ENCODE data around the gene TCP11.
A peak's percentile ranks its signal among the peaks of the same experiment; 100 is the strongest.

Gene TCP11

GRCh38 chr6:35141007-35141655 lies at the start of gene TCP11:
TCP11 (minus strand) TSS chr6:35141339; CDS start chr6:35140870, 469 bp downstream.
- DNase-seq (ENCODE audit: low read depth, low spot score), result no peak
- no peak within 1 kb of the TSS for H3K4me3 ChIP-seq (ENCODE audit: low read depth, low read length)
- TF ChIP-seq, protein P1, sequence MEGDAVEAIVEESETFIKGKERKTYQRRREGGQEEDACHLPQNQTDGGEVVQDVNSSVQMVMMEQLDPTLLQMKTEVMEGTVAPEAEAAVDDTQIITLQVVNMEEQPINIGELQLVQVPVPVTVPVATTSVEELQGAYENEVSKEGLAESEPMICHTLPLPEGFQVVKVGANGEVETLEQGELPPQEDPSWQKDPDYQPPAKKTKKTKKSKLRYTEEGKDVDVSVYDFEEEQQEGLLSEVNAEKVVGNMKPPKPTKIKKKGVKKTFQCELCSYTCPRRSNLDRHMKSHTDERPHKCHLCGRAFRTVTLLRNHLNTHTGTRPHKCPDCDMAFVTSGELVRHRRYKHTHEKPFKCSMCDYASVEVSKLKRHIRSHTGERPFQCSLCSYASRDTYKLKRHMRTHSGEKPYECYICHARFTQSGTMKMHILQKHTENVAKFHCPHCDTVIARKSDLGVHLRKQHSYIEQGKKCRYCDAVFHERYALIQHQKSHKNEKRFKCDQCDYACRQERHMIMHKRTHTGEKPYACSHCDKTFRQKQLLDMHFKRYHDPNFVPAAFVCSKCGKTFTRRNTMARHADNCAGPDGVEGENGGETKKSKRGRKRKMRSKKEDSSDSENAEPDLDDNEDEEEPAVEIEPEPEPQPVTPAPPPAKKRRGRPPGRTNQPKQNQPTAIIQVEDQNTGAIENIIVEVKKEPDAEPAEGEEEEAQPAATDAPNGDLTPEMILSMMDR (IDR thresholded peaks at IDR 0.05; ENCODE audit: low read depth, low read length), result no peak
- in situ Hi-C loops (cut with HindIII; ENCODE audit: low sequenced_read_pairs), result no loop called here

DNA sequence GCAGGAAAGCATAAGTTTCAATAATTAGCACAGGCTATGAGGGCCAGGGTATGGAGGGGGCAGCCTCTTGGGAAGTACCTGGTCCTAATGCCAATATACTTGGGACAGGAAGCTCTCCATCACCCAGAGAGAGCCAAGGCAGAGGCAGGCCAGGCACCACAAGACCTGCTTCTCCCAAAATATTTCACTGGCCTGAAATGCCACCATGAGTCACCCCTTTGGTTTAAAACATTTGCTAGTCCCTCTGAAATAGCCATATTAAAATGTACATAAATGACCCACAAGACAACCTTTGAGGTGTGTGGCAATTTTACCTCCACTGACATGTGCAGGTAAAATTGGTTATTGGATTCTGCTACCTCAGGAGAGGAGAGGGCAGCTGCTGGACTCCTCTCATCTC lies 49.2 kb upstream of the TCP11 start:
- in situ Hi-C loops (cut with HindIII; ENCODE audit: low sequenced_read_pairs), result no loop called here
- H3K4me3 ChIP-seq (ENCODE audit: low read depth, low read length), result no peak overlapping the region
- DNase-seq (ENCODE audit: low read depth, low spot score), result no peak
- TF ChIP-seq, protein P1 (IDR thresholded peaks at IDR 0.05; ENCODE audit: low read depth, low read length), result no peak

GRCh38 chr6:35188886-35189285 lies 47.7 kb upstream of the TCP11 start:
- no peak for DNase-seq (ENCODE audit: low read depth, low spot score)

GRCh38 chr6:35186571-35186970 lies 45.4 kb upstream of the TCP11 start:
- no peak overlapping the region for H3K4me3 ChIP-seq (ENCODE audit: low read depth, low read length)
- no peak for DNase-seq (ENCODE audit: low read depth, low spot score)
- in situ Hi-C loops (cut with HindIII; ENCODE audit: low sequenced_read_pairs), result no loop called here
- TF ChIP-seq, protein P1 (IDR thresholded peaks at IDR 0.05; ENCODE audit: low read depth, low read length), result no peak

More at GRCh38 chr6:35188886-35189285, 47.7 kb upstream of the TCP11 start:
- in situ Hi-C loops (cut with HindIII; ENCODE audit: low sequenced_read_pairs), result no loop called here
- TF ChIP-seq, protein P1 (IDR thresholded peaks at IDR 0.05; ENCODE audit: low read depth, low read length), result no peak
- H3K4me3 ChIP-seq (ENCODE audit: low read depth, low read length), result no peak overlapping the region

GRCh38 chr6:35185971-35186370 lies 44.8 kb upstream of the TCP11 start:
- DNase-seq (ENCODE audit: low read depth, low spot score), result no peak
- in situ Hi-C loops (cut with HindIII; ENCODE audit: low sequenced_read_pairs), result no loop called here
- TF ChIP-seq, protein P1 (IDR thresholded peaks at IDR 0.05; ENCODE audit: low read depth, low read length), result no peak
- H3K4me3 ChIP-seq (ENCODE audit: low read depth, low read length), result no peak overlapping the region

DNA sequence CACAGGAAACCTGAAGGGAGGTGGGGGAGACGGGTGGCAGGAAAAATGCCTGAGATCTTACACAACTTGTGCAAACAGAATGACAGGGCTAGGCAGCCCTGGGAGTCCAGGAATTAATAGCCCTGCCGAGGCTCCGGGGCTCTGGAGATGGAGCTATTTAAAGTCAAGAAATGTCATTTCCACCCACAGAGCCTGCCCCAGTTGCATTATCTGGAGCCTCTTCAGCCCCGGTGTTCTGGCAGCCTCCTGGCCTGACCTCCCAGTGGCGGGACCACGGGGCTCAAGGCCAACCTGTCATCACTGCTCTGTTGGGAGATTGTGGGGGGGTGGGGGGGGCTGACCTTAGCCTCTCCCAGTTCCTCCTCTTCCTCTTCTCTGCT lies 44.2 kb upstream of the TCP11 start:
- no peak overlapping the region for H3K4me3 ChIP-seq (ENCODE audit: low read depth, low read length)
- TF ChIP-seq, protein P1 (IDR thresholded peaks at IDR 0.05; ENCODE audit: low read depth, low read length), result no peak
- in situ Hi-C loops (cut with HindIII; ENCODE audit: low sequenced_read_pairs), result no loop called here
- DNase-seq (ENCODE audit: low read depth, low spot score), result peak; percentile 65

Measured in astrocyte of the spinal cord (primary cell).